WI38 (cell line): Measurements from ENCODE around the gene DZIP1.

ENCODE experiments used
- H3K4me3 ChIP-seq: 2 replicates; pipeline ENCODE4 v1.5.1; 2011; ENCODE audit warnings: low read depth, mild to moderate bottlenecking, control low read depth, low read length
- TF ChIP-seq, protein P1 (sequence below): IDR thresholded peaks from 2 replicates; pipeline ENCODE4 v1.5.1; 2012; ENCODE audit warnings: low read depth, mild to moderate bottlenecking, control low read depth, low read length

Gene DZIP1

GRCh38 chr13:95596701-95597100 is 47.8 kb downstream of the DZIP1 start:
- no peak overlapping the region for H3K4me3 ChIP-seq
- TF ChIP-seq, protein P1, sequence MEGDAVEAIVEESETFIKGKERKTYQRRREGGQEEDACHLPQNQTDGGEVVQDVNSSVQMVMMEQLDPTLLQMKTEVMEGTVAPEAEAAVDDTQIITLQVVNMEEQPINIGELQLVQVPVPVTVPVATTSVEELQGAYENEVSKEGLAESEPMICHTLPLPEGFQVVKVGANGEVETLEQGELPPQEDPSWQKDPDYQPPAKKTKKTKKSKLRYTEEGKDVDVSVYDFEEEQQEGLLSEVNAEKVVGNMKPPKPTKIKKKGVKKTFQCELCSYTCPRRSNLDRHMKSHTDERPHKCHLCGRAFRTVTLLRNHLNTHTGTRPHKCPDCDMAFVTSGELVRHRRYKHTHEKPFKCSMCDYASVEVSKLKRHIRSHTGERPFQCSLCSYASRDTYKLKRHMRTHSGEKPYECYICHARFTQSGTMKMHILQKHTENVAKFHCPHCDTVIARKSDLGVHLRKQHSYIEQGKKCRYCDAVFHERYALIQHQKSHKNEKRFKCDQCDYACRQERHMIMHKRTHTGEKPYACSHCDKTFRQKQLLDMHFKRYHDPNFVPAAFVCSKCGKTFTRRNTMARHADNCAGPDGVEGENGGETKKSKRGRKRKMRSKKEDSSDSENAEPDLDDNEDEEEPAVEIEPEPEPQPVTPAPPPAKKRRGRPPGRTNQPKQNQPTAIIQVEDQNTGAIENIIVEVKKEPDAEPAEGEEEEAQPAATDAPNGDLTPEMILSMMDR: no peak

DNA sequence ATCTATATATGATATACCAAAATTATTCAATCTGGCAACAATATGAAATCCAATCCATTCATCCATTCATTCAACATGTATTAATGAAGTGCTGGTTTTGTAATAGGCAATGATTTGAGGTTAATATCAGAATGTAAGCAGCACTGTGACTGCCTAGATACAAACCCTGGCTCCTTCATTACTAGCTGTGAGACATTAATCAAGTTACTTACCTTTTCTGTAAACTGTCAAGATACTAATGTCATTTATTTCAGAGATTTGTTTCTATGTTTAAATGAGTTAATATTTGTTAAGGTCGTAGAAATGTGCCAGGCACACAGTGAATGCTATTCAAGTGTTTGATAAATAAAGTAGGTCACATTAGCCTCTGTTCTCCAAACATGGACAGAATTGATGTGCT is 51.0 kb downstream of the DZIP1 start:
- no peak overlapping the region for H3K4me3 ChIP-seq
- TF ChIP-seq, protein P1: no peak

- TF ChIP-seq, protein P1: no peak
- H3K4me3 ChIP-seq: no peak overlapping the region
Measured at GRCh38 chr13:95588721-95589120, 55.8 kb downstream of the DZIP1 start.

DNA sequence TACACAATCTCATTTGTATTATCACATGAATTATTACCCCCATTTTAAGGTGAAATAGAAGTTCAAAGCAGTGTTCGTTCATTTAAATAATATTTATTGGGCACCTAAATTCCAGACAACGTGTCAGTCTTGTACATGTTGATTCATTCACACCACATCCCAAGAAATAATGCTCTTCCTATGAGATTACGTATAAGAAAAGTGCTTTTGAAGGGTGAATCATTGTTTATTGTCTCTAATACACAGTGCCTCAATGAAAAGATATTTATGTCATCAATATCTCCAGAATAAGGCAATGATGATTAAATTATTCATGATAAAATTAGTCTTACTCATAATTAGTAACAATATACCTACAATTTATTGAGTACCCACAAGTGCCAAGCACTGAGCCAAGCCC is 56.4 kb downstream of the DZIP1 start:
- H3K4me3 ChIP-seq: no peak overlapping the region
- TF ChIP-seq, protein P1: no peak

DNA sequence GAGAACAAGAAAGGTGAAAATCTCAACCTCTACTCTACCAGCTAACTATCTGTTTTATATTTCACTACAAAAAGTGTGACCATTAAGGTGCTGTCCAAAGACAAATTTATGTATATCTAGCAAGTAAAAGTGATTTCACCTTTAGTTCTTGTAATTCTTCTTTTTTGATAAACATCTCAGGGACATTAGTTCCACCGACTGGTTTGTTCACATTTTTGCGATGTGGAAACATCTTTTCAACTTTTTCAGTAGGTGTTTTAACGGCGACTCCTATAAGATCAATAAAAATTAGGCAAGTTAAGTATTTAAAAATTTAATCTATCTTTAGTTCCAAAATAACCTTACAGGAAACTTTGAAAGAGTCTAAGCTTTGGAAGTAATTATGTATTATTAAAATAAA is 58.6 kb downstream of the DZIP1 start:
- TF ChIP-seq, protein P1: no peak
- no peak overlapping the region for H3K4me3 ChIP-seq

DNA sequence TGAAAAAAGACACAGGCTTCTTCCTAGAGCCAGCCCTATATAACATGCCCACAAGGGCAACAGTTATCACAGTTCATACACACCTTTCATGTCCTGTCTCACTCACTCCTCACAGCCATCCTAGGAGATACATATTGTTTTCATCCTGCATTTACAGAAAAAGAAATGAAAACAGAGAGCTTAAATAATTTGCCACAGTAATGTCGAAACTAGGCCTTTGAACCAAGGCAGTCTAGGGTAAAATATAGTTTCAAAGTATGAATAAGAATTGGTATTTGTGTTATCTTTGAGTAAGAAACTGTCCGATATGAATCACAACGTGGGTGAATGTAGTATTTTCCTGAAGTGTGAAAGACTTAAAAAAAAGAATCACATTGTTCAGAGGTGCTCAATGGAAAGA is 65.2 kb downstream of the DZIP1 start:
- TF ChIP-seq, protein P1: no peak
- no peak overlapping the region for H3K4me3 ChIP-seq

DNA sequence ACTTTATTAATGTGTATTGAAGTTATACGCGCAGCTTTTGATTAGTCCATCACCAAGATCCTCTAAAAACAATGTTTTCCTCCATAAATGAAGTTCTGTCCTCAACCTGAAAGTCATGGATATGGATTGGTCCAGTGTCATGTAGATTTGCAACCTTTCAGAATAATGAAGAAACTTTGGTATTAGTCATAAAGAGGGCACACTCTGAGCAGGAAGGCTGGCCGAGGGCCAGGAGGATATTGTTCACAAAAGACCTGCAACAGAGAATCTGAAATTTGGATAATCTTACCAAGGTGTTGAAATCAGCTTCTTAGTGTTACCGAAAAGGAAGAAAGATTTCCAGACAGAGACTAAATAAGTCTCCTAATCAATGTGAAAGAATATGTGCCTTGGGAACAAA is 71.3 kb downstream of the DZIP1 start:
- no peak overlapping the region for H3K4me3 ChIP-seq
- TF ChIP-seq, protein P1: no peak
